GM21367 (cell line): ENCODE measurements around the gene BDP1.
"Not testable (repeated sequence)": the region's sequence is repeated elsewhere in the genome, so short reads cannot be mapped to it uniquely, and the experiment has no call there.

Experiments
- ATAC-seq: cut with Tn5 transposase; IDR thresholded peaks from one replicate; pipeline ENCODE4 v1.9.1; 2021; ENCODE audit not compliant: unreplicated experiment

BDP1 gene

DNA sequence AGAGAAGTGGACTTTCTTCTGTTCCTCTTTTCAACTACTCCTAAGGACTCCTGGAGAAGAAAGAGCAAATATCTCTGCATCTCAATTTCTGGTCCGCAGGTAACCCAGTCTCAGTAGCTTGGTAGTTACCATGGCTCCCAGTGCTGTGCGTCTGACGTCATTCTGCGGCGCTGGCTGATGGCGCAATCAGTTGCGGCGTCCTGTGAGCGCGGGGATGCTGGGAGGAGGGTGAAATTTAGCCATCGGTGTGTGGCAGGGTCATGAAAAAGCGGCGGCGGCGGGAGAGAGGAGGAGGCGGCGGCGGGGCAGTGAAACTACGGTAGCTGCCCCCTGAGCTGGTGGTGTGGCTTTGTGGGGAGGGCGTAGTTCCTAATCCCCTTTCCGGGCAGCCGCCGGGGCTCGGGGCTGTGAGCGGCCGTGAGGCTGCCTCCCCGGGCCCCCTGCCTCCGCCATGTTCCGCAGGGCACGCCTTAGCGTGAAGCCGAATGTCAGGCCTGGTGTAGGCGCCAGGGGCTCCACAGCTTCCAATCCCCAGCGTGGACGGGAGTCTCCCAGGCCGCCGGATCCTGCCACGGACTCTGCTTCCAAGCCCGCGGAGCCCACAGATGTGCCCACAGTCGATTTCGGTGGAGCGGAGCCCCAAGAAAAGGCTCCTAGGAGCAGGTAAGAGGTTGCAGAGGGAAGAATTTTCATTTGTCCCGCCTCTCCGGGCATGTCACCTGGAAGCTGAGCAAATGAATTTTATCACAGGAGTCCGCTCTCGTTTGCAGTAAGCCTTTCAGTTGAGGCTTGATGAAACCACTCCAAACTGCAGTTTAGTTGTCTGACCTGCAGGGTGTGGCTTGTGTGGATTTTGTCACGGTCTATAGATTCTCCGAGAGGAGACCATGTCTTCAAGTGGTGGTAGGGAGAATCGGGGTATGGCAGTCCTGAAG, at the start of gene BDP1:
TSS of gene BDP1 (plus strand) at position 225 of the 935 bp plus-strand sequence. CDS start at position 452, 227 bp downstream.
- peak; percentile 87 for ATAC-seq

GRCh38 chr5:71410088-71410487, 45.4 kb upstream of the BDP1 start:
- not testable (repeated sequence) for ATAC-seq

GRCh38 chr5:71415626-71416025, 39.8 kb upstream of the BDP1 start:
- not testable (repeated sequence) for ATAC-seq

DNA sequence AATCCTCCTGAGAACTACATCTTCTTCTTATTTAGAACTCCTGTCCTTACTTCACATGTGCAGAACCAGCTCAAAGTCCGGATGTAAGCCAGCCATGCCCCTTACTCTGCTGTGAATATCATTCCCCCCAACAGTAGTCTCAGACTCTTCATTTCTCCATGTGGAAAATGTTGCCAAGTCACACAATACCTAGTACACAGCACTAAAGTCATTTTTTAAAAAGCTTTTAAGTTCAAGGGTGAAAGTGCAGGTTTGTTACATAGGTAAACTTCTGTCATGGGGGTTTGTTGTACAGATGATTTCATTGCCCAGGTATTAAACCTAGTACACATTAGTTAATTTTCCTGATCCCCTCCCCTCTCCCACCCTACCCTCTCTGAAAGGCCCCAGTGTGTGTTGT, 37.4 kb upstream of the BDP1 start:
- ATAC-seq: not testable (repeated sequence)

DNA sequence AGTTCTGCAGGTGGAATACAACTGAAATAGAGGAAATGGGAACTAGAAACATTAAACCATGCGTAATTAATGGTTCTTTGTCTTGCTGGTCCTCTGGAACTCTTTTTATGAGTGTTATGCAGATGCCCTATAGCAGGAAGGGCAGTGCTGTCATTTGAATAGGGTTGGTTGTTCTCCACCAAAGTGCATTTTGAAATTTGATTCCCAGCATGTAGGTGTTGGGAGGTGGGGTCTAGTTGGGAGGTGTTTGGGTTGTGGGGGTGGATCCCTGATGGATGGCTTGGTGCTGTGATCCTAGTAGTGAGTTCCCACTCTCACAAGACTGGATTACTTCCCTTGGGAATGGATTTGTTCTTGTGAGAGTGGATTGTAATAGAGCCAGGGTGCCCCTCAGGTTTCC, 34.2 kb upstream of the BDP1 start:
- not testable (repeated sequence) for ATAC-seq

GRCh38 chr5:71423896-71424295, 31.6 kb upstream of the BDP1 start:
- not testable (repeated sequence) for ATAC-seq

- ATAC-seq: not testable (repeated sequence)
Measured at GRCh38 chr5:71426686-71427474, 28.6 kb upstream of the BDP1 start.

DNA sequence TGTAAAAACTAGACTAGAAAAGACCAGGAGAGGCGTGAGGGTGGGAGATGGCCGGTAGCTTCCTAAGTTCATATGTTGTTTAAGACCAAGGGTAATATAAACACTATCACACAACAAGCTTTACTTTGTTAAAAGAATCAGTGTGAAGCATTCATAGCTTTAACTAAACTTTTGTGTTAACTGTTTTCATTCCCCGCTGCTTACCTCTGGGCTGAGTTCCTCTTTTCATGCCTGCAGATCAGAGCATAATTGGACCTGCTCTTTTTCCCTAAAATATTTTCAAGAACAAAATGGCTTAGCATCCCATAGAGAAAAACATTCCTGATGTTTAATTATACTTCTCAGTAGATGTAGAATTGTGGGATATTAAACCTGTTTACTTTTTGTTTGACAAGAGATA, 23.0 kb upstream of the BDP1 start:
- ATAC-seq: not testable (repeated sequence)

DNA sequence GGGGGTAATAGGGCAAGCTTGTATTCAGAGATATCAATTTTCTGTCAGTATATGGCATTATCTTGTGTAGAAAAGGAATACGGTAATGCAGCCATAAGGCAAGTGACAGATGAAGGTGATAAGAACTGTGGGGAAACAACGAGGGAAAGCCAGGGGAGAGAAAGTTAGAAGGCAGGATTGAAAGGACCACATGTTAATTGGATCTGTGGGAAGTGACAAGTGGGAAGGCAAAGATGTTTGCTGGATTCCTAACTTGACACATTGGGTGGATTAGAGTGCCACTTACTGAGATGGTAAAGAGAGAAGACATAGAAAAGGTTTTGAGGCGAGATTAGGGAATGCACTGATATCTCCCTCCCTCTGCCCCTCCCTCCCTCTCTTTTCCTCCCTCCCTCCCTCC, 20.6 kb upstream of the BDP1 start:
- not testable (repeated sequence) for ATAC-seq

DNA sequence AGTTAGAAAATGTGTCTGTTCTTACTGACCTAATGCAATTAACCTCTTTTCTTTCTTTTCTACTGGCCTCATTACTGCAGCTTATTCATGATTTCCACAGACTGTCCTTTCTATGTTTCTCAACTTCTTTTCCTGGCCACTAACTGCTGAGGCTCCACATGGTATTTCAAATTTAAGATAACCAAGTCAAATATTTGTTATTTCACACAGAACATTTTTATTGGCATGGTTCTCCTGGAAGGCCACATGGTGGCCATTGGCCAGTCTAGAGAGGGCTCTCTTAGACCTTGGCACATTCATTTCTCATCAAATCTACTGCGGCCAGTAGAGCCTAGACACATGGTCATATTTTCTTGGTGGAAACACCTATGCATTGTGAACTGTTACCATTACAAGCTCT, 13.9 kb upstream of the BDP1 start:
- ATAC-seq: not testable (repeated sequence)

GRCh38 chr5:71443891-71444290, 11.6 kb upstream of the BDP1 start:
- ATAC-seq: not testable (repeated sequence)

DNA sequence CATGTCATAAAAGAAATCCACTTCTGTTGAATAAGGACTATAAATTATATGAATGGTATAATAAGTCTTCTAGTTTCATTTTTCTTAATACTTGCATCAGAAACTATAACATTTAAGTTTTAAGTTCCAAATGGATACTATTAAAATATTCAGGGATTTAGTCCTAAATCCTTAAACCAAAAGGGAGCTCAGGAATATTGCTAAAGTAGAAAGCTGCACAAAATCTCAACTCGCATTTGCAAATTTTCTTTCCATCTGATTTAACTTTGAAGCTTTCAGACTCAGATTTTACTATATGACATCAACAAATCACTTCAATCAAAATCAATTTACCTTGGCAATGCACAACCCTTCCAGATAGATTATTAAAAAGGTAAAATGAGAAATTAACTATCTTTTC, 10.4 kb upstream of the BDP1 start:
- not testable (repeated sequence) for ATAC-seq

- ATAC-seq: not testable (repeated sequence)
Measured at GRCh38 chr5:71445523-71446152, 9.8 kb upstream of the BDP1 start.

DNA sequence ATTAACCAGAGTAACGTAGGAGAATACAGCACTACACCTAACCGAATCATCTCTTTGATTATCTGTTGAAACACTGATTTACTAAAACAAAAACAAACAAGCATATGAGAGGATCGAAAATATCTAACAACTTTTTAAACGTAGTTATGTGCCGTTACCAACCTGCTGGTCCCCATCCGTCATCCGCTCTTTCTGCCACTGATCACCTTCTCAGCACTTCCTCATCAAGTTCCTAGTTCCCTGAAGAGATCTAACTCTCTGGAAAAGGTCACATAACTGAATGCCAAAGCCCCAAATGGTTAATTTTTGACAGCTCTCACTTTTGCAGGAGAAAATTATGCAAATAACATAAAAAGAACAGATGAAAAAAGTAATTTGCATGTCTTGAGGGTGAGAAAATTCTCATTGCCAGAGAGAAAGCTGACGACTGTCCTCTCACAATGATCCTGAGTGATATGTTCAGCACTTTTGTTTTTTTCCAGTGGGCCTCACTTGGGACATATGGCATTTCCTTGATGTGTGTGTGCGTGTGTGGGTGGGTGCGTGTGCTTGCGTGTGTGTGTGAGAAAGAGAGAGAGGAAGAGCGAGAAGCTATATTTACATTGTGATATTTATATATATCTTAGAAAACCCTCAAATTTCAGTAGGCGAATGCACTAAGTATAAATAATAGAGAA, 8.8 kb upstream of the BDP1 start:
- not testable (repeated sequence) for ATAC-seq

DNA sequence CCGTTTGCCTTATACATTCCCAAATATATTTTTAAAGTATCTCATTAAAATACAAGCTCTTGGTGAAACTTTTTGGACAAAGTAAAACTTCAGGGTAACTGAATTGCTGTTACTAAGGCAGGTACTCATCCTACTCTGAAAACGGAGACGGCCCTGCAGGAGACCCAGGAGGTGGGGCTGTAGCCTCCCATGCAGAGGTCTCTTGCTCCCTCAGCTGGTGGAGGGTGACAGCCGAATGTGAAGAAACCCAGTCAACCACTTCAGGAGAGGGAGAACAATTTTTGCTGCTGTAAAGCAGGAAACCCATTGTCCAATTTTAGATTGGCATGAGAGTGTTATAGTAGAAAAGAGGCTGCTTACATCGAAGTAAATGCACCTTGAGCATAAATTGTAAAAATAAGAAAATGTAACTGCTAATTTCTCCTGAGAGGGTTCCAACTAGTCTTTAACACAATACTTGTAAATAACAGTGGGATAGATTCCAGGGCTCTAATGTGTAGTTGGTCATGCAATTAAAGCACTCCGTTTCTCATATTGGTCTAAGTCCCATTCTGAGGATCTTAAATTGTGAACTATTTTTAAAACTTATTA, 8.1 kb upstream of the BDP1 start:
- peak; percentile 88 for ATAC-seq

GRCh38 chr5:71452876-71453275, 2.6 kb upstream of the BDP1 start:
- ATAC-seq: no peak

GRCh38 chr5:71454913-71455312, 538 bp upstream of the BDP1 start:
- no peak for ATAC-seq

DNA sequence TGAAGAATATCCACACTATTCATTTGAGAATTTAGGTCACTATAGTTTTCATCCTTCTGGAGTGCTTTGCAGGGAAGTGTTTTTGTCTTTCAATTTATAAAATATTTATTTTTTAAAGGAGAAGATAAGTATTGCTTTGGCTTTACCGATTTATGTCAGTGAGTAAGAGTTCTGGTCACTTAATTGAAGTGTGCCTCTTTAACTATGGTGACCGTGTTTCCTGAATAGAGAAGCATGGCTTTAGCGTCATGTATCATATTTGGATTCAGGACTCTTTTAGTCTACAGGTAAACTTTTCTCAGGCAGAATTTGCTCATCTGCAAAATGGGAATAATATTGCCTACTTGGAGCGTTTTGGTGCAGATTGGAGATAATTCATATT, 902 bp downstream of the BDP1 start:
- ATAC-seq: no peak

- no peak for ATAC-seq
Measured at GRCh38 chr5:71457106-71457505, 1.7 kb downstream of the BDP1 start.

- no peak for ATAC-seq
Measured at GRCh38 chr5:71460693-71461092, 5.2 kb downstream of the BDP1 start.
